ENCODE data around the gene SAMD1. TPM values are rescaled to one million over a fixed set of nuclear protein-coding genes. Genes with fewer than 3 reads are reported as not detected.
A peak's percentile ranks its signal among the peaks of the same experiment; 100 is the strongest.

The SAMD1 gene
- total and polyA plus RNA-seq, 2 experiments from 2014 or later: 32.2 to 69.0 TPM

- Histone ChIP-seq H3K4me2 (no peak overlapping the region), H3F3A (replicated peaks; ENCODE audit: low read depth) (peaks cover 12% of the 10 kb centered on the region), H2AFZ (no peak overlapping the region), H3K9me2 (ENCODE audit: insufficient read depth) (no peaks in the 10 kb centered on the region), H3K79me2 (replicated peaks; ENCODE audit: insufficient read depth) (peaks cover 15% of the 10 kb centered on the region), H3K27me3 (ENCODE audit: insufficient read depth) (no peaks in the 10 kb centered on the region), H3K27ac (ENCODE audit: low read depth) (0 out of 2 replicates have a peak overlapping the region, but pooled peaks have one; percentile 32), H3K36me3 (ENCODE audit: insufficient read depth) (no peaks in the 10 kb centered on the region), H3K4me3 (no peak overlapping the region), H3K4me1 (ENCODE audit: insufficient read depth) (peaks cover 27% of the 10 kb centered on the region), H4K20me1 (replicated peaks; ENCODE audit: insufficient read depth) (peaks cover 12% of the 10 kb centered on the region; the same call in 1 of the 2 replicates)
- Mint-ChIP-seq H3K4me1 (peaks cover 18% of the 10 kb centered on the region), H3K36me3 (ENCODE audit: low read depth) (peaks cover 8% of the 10 kb centered on the region), H3K9me3 (peaks cover 2% of the 10 kb centered on the region; the same call in 1 of the 3 replicates), H3K27ac (no peak overlapping the region), H3K4me3 (peak overlapping the region; percentile 51; the same call in 2 of the 3 replicates), H3K27me3 (ENCODE audit: insufficient read depth, low read depth, poor library complexity) (peaks cover 8% of the 10 kb centered on the region)
- TF ChIP-seq JUNB (IDR thresholded peaks at IDR 0.05; ENCODE audit: unreplicated experiment) (no peak), CREB1 (CRISPR knock-in tag; IDR thresholded peaks at IDR 0.05; ENCODE audit: low read depth) (no peak), STAT1 (IDR thresholded peaks at IDR 0.05; ENCODE audit: unreplicated experiment) (no peak), ZNF462 (CRISPR knock-in tag; IDR thresholded peaks at IDR 0.05) (no peak), EZH2 (IDR thresholded peaks at IDR 0.05; ENCODE audit: low read depth, unreplicated experiment) (no peak), ETS1 (IDR thresholded peaks at IDR 0.05) (no peak), ZNF114 (CRISPR knock-in tag; IDR thresholded peaks at IDR 0.05) (no peak), NANOG (IDR thresholded peaks at IDR 0.05; ENCODE audit: borderline replicate concordance) (no peak), ZNF331 (CRISPR knock-in tag; IDR thresholded peaks at IDR 0.05; ENCODE audit: low read depth) (no peak), EZH2phosphoT487 (IDR thresholded peaks at IDR 0.05; ENCODE audit: unreplicated experiment) (no peak), CTCF (conservative IDR thresholded peaks at IDR 0.05; ENCODE audit: low read depth in 2 of 2) (no peak), POLR2AphosphoS5 (IDR thresholded peaks at IDR 0.05; ENCODE audit: low read depth) (no peak)
- TF ChIP-seq, protein P1, sequence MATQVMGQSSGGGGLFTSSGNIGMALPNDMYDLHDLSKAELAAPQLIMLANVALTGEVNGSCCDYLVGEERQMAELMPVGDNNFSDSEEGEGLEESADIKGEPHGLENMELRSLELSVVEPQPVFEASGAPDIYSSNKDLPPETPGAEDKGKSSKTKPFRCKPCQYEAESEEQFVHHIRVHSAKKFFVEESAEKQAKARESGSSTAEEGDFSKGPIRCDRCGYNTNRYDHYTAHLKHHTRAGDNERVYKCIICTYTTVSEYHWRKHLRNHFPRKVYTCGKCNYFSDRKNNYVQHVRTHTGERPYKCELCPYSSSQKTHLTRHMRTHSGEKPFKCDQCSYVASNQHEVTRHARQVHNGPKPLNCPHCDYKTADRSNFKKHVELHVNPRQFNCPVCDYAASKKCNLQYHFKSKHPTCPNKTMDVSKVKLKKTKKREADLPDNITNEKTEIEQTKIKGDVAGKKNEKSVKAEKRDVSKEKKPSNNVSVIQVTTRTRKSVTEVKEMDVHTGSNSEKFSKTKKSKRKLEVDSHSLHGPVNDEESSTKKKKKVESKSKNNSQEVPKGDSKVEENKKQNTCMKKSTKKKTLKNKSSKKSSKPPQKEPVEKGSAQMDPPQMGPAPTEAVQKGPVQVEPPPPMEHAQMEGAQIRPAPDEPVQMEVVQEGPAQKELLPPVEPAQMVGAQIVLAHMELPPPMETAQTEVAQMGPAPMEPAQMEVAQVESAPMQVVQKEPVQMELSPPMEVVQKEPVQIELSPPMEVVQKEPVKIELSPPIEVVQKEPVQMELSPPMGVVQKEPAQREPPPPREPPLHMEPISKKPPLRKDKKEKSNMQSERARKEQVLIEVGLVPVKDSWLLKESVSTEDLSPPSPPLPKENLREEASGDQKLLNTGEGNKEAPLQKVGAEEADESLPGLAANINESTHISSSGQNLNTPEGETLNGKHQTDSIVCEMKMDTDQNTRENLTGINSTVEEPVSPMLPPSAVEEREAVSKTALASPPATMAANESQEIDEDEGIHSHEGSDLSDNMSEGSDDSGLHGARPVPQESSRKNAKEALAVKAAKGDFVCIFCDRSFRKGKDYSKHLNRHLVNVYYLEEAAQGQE (IDR thresholded peaks at IDR 0.05; ENCODE audit: unreplicated experiment): no peak
- ATAC-seq (no peak), DNase-seq (ENCODE audit: low spot score) (no peak)
These were observed 48.2 kb upstream of the SAMD1 start for GRCh38 chr19:14138576-14139265.
